ENCODE results near the gene DLST.

DLST gene

DNA sequence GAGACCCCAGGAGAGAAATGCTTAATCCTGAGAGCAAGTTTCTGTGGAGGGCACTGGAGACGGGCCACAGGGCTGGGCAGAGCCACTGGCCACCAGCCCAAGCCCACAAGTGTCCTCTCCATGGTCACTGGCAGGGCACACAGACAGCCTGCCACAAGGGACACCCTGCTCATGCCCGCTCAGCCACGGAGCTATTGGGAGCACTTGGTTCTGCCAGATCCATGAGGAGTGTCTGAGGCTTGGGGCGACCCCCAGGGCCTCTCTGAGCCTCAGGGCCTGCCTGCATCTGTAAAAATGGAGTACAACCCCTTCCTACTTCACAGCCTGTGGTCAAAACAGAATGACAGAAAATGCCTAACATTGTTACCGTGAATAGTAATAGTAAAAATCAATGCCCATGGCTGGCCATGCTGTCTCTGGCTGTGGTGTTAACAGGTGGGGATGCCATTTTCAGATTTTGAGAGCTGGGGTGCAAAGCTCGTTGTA is 70.5 kb downstream of the DLST start:
- in situ Hi-C loops (cut with MboI; ENCODE audit: low sequenced_read_pairs), result no loop called here

- in situ Hi-C loops (cut with MboI; ENCODE audit: low sequenced_read_pairs), result no loop called here
Measured at GRCh38 chr14:74952697-74953484, 71.2 kb downstream of the DLST start.

All from hTERT RPE-1 (cell line).